GM19438 (cell line): Measurements from ENCODE around the gene SHROOM2.
A peak's percentile ranks its signal among the peaks of the same experiment; 100 is the strongest.

Source experiments
- ATAC-seq: cut with Tn5 transposase; IDR thresholded peaks from one replicate; pipeline ENCODE4 v1.9.1; 2021; ENCODE audit warnings: low read depth; ENCODE audit not compliant: unreplicated experiment

The SHROOM2 gene

GRCh38 chrX:9992061-9992460 is 205.8 kb downstream of the SHROOM2 start:
- ATAC-seq = no peak

DNA sequence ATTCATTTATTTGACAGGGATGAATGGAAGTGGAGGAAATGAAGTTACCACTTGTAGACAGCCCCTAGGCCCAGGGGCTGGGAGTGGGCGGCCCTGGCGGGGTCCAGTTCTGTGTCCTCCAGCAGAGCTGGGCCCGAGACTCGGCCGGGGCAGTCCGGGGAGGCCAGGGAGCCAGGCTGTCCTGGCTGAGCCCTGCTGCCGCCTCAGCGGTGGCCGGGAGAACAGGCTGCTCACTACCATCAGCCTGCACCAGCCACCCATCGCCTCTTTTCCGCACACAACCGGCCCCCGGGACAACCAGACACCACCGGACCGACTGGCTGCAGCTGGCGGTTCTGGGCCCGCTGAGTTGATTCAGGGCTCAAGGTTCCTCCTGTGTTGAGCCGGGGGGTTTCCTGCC is 206.5 kb downstream of the SHROOM2 start:
- ATAC-seq = no peak

DNA sequence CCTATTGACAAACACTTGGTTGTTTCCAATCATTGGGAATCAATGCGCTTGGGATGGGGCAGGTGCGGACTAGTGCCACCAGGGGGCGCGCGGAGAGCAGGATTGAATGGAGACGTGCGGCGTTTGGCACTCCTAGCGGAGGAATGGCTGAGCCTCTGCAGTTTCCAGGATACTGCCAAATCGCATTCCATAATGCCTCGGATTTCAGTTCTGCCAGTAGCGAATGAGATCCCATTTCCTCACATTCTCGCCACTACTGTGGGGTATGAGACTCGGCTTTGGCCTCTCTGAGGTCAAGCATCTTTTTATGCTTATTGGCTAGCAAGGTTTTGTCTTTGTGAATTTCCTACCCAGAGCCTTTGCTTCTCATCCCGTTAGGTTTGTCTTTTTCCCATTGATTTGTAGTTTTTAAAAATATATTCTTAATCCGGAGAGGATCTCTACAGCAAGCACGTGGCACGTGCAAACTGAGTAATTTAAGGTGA is 209.7 kb downstream of the SHROOM2 start:
- peak; percentile 97 for ATAC-seq

DNA sequence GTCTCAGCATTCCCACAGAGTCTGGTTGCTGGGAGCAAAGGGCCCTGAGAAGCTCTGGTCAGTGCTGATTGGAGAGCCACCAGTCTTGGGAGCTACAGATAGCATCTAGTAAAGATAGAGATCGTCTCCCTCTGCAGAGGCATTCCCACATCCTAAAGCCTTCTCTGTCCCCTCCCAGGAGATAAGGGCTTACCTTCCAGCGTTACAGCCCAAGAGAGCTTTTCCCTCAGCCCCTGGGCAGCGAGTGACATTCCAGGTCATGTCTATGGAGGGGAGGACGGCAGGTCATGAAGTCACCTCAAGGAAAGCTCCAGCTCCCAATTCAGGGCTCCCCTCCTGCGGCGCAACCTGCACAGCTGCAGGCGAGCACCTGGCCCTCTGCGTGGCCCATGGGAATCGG is 210.8 kb downstream of the SHROOM2 start:
- no peak for ATAC-seq

GRCh38 chrX:9997524-9997923 is 211.3 kb downstream of the SHROOM2 start:
- no peak for ATAC-seq
